Activated gamma-delta T cell treated with Interleukin-2 at 50 U/mL for 16 hours (primary cell): ENCODE results near the gene HIVEP2.
A peak's percentile ranks its signal among the peaks of the same experiment; 100 is the strongest.
"Not testable (repeated sequence)": the region's sequence is repeated elsewhere in the genome, so short reads cannot be mapped to it uniquely, and the experiment has no call there.

Source experiments
- DNase-seq: peaks from one replicate; pipeline ENCODE4 v3.0.0-alpha.2; 2020

The HIVEP2 gene, protein sequence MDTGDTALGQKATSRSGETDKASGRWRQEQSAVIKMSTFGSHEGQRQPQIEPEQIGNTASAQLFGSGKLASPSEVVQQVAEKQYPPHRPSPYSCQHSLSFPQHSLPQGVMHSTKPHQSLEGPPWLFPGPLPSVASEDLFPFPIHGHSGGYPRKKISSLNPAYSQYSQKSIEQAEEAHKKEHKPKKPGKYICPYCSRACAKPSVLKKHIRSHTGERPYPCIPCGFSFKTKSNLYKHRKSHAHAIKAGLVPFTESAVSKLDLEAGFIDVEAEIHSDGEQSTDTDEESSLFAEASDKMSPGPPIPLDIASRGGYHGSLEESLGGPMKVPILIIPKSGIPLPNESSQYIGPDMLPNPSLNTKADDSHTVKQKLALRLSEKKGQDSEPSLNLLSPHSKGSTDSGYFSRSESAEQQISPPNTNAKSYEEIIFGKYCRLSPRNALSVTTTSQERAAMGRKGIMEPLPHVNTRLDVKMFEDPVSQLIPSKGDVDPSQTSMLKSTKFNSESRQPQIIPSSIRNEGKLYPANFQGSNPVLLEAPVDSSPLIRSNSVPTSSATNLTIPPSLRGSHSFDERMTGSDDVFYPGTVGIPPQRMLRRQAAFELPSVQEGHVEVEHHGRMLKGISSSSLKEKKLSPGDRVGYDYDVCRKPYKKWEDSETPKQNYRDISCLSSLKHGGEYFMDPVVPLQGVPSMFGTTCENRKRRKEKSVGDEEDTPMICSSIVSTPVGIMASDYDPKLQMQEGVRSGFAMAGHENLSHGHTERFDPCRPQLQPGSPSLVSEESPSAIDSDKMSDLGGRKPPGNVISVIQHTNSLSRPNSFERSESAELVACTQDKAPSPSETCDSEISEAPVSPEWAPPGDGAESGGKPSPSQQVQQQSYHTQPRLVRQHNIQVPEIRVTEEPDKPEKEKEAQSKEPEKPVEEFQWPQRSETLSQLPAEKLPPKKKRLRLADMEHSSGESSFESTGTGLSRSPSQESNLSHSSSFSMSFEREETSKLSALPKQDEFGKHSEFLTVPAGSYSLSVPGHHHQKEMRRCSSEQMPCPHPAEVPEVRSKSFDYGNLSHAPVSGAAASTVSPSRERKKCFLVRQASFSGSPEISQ (N-terminal part only)

DNA sequence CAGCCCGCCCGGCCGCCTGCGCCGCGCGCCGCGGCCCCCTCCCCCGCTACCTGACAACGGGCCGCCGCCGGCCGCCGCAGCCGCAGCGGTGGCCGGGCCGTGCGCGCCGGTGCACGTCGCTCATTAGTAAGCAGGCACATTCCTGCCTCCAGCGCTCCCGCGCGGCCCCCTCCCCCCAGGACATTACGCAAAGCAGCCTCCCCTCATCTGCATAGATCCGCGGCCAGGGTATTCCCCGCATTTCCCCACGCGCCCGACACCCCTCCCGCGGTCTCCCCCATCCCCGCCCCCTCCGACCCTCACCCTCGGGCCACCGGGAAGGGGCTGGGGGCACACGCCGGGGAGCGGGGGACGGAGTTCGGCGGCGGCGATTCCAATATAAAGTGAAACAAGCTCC lies at the start of gene HIVEP2:
Gene HIVEP2, minus strand, starts transcription at position 128 of the 397 bp plus-strand sequence. CDS start 170,438 bp downstream, outside the sequence.
- DNase-seq, result peak; percentile 75

DNA sequence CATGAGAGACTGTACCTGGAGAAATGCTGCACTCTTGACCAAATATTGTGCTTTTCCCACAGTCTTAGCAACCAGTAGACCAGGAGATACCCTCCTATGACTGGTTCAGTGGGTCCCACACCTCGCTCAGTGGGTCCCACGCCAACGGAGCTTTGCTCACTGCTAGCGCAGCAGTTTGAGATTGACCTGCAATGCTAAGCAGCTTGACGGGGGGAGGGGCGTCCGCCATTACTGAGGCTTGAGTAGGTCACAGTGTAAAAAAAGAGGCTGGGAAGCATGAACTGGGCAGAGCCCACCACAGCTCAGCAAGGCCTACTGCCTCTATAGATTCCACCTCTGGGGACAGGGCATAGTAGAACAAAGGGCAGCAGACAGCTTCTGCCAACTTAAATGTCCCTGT lies 49.0 kb upstream of the HIVEP2 start:
- DNase-seq, result no peak

DNA sequence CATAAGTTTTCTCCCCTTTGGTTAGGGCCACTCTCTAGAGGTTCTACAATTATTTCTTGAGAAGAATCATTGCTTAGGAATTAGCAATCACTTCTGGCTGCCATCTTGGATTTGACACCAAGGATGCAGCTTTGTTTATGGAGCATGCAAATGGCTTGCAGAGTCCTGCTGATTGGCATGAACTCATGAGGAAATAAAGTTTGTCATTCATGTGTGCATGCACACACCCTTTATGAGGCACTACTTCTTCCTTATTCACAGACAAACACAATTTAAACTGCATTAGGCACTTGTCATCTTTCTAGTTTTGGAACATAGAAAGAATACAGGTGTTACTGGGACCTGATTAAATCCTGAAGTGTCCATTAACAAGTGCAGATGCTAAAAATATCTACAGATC lies 42.5 kb upstream of the HIVEP2 start:
- DNase-seq, result no peak

DNA sequence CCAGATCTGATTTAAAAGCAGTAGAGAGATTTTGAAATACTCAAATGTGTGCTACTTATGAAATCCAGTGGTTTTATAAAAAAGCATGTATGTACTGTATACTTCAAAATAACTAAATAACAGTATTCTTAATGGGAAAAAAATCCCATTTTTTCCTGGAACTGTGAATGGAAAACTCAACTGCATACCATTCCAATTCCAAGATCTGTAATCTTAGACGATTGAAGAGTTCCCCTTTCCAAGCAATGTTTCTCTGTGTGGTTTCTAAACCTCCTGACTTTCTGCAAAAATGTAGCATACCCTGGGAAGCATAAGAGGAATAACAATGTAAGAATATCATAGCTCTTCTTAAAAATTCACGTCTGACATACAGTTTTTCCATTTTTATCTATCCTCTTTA lies 40.3 kb upstream of the HIVEP2 start:
- no peak for DNase-seq

DNA sequence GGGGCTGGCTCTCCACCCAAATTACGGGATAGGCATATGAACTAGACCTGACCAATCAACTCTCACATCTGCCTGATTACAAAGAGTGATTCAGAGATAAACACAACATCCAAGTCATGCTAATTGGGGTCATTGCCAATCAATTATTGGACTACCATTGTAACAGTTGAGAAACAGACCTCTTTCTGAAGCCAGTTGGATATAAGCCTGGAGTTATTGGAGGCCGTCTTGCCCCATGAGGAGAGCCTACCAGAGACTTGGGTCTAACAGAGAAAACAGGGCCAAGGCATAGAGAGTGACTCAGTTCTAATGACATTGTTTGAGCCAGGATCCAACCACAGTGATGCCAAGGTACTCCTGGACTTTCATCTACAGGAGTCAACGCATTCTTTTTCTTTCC lies 39.4 kb upstream of the HIVEP2 start:
- DNase-seq, result no peak

DNA sequence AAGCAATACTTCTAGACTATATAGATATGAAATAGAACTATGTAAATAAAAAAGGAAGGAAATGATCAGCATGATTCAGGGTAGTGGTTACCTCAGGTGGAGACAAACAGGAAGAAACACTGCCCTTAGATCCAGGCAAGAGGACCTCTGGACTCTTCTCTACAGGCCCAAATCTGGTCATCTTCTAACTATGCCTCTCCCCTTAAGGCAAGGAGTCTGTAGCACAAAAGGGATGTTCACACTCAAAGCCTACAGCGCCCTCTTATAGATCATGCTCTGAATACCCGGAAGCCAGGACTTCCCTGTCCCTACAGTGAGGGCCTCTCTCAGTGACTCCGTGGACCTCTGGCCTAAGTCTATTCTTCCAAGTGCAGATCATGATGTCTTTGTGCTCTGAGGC lies 30.4 kb upstream of the HIVEP2 start:
- DNase-seq, result no peak

DNA sequence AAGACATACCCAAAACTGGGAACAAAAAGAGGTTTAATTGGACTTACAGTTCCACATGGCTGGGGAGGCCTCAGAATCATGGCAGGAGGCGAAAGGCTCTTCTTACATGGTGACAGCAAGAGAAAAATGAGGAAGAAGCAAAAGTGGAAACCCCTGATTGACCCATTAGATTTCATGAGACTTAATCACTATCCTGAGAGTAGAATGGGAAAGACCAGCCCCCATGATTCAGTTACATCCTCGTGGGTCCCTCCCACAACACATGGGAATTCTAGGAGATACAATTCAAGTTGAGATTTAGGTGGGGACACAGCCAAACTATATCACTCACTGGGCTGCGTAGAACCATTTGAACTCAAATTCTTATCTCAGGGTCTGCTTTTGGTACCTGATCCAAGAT lies 26.0 kb upstream of the HIVEP2 start:
- DNase-seq, result not testable (repeated sequence)

DNA sequence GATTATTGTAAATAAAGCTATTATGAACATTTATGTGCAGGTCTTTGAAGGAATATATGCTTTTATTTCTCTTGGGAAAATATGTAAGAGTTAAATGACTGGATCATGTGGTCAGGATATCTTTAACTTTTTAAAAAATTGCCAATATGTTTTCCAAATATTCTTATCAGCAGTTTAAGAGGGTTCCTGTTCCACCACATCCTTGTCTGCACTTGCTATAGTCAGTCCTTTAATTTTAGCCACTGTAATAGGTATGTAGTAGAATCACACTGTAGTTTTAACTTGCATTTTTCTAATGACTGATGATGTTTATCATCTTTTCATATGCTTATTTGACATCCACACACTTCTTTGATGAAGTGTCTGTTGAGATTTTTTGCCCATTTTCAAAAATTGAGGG lies 23.6 kb upstream of the HIVEP2 start:
- DNase-seq, result no peak

DNA sequence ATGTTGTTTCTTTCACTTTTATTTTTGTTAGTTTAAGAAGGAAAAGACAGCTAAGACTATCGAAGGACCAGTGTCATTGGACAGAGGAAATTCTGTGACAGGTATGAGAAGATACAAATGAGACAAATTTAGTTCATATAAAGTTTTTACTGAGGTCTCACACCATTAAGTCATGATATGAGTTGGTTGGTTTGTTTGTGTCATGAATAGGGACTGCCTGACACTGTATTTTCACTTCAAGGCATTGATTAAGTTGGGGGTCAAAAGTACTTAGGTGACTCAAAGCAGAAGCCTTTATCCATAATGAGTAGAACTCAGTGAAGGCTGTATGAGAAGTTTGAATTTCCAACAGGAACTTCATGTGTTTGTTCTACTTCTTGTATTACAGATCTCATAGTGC lies 21.3 kb upstream of the HIVEP2 start:
- no peak for DNase-seq

DNA sequence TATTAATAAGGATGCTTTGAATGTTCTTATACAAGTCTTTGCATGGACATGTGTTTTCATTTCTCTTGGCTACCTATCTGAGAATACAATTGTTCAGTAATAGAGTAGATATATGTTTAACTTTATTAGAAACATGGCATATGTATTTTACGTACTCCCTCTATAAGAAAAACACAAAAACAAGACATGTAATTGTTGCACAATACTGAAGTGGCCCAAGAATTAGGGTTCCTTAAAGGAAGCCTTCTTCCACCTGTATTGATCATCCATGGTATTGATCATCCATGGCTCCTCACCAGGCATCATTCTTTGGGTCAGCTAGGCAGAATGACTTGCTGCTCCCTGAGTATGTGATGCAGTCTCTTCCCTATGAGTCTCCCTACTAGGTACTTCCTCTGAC lies 20.2 kb upstream of the HIVEP2 start:
- DNase-seq, result no peak

DNA sequence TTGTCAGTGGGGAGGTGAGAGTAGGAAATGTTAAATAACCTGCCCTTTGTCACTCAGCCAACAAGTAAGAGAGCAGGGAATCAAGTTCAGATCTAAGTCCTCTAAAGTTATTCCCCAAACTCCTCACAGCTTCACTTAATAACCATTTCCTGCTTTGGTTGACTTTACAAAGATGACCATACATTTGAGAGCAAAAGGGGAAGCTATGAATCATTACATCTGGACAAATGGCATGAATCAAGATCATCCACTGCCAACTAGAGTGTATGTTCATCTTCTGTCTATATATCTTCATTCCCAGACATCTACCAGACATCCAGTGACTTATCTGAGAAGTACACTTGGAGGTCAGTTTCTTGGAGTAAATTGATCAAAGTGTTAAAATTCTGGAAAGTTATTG lies 15.1 kb upstream of the HIVEP2 start:
- DNase-seq, result no peak

DNA sequence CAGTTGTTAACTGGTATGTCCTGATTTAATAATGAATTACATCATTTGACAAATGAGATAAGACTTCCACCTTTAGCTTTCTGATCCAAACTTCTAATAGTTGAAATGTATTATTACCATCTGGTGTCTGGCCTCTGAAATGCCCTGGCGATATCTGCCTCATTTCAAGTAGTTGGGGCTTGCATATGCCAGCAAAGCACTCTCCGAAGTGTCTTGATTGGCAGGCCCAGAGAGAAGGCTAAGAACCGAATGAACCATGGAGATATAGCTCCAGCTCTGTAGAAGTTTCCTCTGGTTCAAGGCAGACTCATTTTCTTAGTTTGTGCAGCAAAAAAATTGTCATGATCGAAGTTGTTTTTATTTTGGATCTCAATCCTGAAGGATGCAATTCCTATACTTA lies 13.4 kb upstream of the HIVEP2 start:
- DNase-seq, result no peak

DNA sequence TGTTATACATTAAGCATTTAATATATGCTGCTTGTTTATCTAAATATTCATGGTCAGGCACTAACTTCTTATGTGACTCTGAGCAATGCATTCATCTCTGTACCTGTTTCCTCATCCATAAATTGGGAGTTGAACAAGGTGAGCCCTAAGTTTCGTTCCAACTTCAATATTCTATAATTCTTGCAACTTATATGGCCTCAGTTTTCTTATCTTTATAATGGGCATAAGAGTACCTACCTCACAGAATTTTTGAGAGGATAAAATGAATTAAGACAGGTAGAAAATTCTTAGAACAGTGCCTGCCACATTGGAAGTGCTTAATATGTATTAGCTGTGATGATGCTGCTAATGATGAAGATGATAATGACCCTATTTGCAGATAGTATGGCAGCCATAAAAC lies 11.8 kb upstream of the HIVEP2 start:
- no peak for DNase-seq

DNA sequence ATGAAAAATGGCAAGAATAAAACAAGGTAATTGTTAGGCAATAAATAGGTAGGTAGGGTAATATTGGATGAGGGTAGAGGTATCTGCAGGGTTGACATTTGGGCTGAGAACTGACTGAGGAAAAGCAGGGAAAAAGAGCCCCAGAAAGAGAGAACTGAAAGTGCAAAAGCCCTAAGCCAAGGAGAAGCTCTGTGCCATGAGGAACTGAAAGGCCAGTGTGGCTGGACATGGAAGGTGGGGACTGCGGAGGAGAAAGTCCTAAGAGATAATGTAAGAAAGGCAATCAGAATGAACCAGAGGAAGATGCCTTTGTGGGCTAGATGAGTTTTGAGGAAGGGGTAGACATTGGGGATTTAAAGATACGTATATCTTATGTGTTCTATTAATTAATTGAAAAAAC lies 9.9 kb upstream of the HIVEP2 start:
- DNase-seq, result no peak

DNA sequence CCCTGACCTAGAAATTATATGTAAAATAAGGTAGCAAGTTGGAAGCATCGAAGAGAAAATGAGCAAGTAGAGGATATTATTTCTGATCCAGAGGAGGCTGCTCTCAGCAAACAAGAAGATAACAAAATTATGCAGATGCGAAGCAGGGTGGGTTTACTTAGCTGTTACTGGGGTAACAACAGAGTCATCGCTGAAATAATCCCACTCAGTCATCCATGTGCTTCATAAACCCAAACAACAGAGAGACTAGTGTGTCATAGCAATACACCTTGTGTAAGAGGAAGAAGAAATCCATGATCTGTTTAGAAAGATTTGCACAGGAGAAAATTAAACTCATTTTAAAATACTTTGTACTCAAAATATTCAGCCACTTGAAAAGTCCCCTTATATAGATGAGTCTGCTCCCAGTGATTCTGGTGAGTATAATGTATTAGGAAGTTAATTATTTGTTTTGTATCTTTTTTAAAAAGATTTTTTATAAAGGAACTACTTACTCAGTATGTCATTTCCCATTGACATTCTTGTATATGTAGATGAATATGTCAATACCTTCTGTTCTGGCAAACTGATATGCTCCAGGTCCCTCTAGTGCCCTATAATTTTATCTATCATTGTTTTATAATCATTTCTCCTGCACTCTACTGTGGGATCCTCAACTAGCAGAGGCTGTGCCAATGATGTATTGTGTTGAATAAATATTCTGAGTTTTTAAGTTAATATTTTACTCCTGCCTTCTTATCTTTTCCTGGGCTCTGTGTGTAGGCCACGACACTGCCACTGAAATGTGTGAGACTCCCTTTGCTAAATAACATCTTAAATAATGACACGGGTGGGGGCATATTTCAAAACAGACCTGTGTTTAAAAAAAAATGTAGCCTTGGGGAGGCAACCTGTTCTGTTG lies 8.6 kb upstream of the HIVEP2 start:
- no peak for DNase-seq

DNA sequence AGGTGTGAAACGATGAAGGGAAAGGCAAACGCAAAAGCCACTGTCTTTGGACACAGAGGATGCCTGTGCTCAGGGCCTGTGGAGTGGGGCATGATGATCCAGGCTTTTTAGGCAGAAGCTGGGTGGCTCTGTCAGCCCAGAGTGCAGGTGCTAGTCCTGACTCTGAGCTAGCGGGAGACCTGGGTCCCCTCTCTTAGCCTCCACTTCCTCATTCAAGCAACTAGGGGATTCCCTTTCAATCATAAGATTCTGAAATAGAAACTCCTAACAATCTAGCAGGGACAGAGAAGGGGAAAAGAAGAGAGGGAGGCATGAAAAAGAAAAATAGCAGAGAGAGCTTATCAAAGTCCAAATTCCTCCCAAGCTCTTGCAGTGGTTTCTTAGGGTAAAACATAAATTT lies 7.6 kb upstream of the HIVEP2 start:
- no peak for DNase-seq

DNA sequence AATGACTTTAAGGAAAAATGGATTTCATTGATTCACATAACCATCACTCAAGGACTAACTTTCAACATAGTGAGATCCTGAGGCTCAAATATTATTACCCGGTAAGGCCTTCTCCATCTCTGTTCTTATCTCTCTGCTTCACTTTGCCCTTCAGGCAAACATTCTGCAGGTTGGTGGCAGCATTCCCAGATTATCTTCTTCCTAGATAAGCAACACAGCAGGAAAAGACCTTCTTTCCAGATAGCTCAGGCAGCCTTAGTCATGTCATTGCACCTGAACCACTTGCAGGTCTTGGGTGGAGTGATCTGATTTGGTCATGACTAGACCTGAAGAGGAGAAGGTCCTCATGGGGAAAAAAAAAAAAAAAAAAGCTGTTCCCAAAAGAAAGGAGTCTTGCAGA lies 5.3 kb upstream of the HIVEP2 start:
- DNase-seq, result no peak

DNA sequence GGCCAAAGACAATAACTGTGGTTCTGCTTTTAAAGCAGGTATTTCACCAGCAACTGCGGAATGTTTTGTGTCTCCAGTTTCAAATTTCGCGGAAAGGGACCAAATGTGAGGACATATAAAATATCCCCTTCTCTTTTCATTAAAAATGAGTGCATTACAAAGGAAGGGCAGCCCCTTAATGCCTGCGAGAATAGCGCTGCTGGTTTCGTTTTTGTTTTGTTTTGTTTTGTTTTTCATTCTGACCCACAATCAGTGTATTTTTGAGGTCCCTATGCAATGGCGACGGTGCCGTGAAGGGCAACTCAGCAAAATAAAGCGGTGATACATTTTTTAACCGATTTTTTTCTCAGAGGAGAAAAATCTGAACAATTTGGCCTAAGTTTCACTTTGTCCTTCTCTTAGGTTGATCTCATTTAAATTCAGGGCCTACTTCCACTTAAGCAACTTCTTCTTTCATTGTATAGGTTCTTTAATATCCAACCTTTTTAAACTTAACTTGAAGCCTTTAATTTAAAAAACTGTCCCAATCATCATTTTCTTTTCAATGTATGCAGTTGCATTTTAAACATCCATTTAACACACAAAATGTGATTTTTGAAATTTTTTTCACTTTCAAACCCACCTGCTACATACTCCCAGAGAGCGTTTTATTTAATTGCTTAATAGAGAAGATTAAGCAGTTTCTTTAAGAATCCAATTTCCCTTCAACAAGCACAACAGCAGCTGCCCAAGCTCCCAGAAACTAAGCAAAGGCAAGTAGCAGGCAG lies 2.9 kb upstream of the HIVEP2 start:
- no peak for DNase-seq

DNA sequence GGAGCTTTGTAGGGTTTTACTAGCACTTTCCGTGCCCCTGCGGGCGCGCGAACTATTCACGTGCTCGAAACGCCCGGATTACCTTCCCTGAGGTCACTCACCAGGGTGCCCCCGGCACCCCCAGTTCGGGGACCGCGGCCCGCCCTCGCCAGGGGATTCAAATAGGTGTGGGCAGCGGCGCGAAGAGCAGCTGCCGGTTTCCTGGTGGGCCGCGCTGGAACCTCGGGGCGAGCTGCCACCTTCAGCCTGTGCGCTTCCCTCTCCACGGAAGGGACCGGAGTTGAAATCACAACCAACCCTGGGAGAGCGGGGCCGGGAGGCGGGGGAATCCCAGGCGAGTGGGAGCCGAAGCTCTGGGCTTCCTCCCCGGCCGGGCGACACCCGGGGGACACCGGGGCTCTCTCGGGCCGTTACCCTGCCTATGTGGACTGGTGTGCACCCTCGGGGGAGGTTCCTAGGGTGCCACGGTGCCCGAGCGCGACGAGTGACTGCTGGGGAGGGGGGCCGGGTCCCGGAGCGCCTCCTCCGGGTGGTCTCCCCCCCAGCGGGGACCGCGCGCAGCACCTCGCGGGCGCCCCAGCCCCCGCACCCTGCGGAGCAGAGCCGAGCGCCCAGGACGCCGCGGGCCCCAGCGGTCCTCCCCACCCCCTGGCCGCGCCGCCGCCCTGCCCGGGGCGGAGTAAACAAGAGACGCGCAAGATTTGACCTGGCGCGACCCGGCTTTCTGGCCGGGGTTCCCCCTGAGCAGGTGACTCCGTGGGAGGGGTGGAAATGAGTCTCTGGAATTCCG lies 2.1 kb upstream of the HIVEP2 start:
- peak; percentile 75 for DNase-seq

DNA sequence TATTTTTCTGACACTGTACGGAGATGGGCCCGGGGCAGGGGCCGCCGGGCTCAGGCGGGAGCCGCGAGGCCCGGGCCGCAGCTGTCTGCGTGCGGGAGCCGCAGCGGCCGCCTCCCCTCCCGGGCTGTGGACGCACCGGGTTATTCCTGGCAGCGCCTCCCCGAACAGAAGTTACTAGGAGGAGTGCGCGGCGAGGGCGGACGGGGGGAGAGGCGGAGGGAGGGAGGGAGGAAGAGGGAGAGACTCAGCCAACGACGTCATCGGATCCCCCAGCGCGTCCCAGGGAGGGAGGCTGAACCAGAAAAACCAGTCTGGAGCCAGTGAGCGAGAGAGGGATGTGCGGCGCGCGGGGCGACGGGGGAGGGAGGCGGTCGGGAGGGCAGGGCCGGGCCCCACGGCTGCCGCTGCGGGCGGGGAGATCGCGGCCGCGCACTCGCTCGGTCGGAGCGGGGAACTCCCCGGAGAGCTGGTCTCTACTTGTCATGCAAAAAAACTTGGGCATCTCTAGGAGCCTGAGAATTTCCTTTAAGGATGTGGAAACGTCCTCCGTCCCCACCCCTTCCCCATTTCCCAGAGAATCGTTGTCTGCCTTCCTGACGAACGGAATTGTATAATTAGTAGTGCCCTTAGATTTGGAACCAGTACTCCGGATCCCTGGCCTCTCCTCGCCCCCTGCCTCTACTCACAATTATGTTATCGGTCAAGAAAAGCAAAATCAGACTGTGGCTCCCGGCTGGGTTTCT lies 1.4 kb upstream of the HIVEP2 start:
- peak; percentile 80 for DNase-seq
